ENCODE results near the gene KIF3A.

- peak; percentile 42 to 55 (median 51) for TF ChIP-seq CTCF (IDR thresholded peaks at IDR 0.05)
- TF ChIP-seq POLR2A (IDR thresholded peaks at IDR 0.05): no peak
Measured at GRCh38 chr5:132714456-132715307, 22.7 kb downstream of the KIF3A start.
